HG03135 (cell line): ENCODE results near the gene ARMCX2.
A peak's percentile ranks its signal among the peaks of the same experiment; 100 is the strongest.
"Not testable (repeated sequence)": the region's sequence is repeated elsewhere in the genome, so short reads cannot be mapped to it uniquely, and the experiment has no call there.

Experiments
- ATAC-seq: cut with Tn5 transposase; IDR thresholded peaks from one replicate; pipeline ENCODE4 v1.9.1; 2021; ENCODE audit warnings: mild to moderate bottlenecking, moderate library complexity; ENCODE audit not compliant: unreplicated experiment

ARMCX2 gene

GRCh38 chrX:101659601-101660063, at the start of gene ARMCX2:
TSS of gene ARMCX2 (minus strand) at chrX:101659850. CDS start at chrX:101657588, 2,262 bp downstream.
- no peak for ATAC-seq

GRCh38 chrX:101709384-101709783, 49.7 kb upstream of the ARMCX2 start:
- no peak for ATAC-seq

- no peak for ATAC-seq
Observed at GRCh38 chrX:101708163-101708562, 48.5 kb upstream of the ARMCX2 start.

- ATAC-seq = peak; percentile 87
Observed at GRCh38 chrX:101693476-101693875, 33.8 kb upstream of the ARMCX2 start.

GRCh38 chrX:101691835-101692234, 32.2 kb upstream of the ARMCX2 start:
- no peak for ATAC-seq

- no peak for ATAC-seq
Observed at GRCh38 chrX:101686574-101686973, 26.9 kb upstream of the ARMCX2 start.

- no peak for ATAC-seq
Observed at GRCh38 chrX:101685923-101686322, 26.3 kb upstream of the ARMCX2 start.

GRCh38 chrX:101682723-101683122, 23.1 kb upstream of the ARMCX2 start:
- ATAC-seq = no peak

GRCh38 chrX:101677028-101677427, 17.4 kb upstream of the ARMCX2 start:
- ATAC-seq = peak; percentile 65

- peak; percentile 16 for ATAC-seq
Observed at GRCh38 chrX:101676571-101676970, 16.9 kb upstream of the ARMCX2 start.

- ATAC-seq = no peak
Observed at GRCh38 chrX:101668143-101668542, 8.5 kb upstream of the ARMCX2 start.

GRCh38 chrX:101658661-101659491, 774 bp downstream of the ARMCX2 start:
- peak; percentile 58 for ATAC-seq

GRCh38 chrX:101657495-101657894, 2.2 kb downstream of the ARMCX2 start:
- no peak for ATAC-seq

GRCh38 chrX:101656817-101657216, 2.8 kb downstream of the ARMCX2 start:
- ATAC-seq = no peak

GRCh38 chrX:101655534-101655933, 4.1 kb downstream of the ARMCX2 start:
- ATAC-seq = no peak

GRCh38 chrX:101647716-101648115, 11.9 kb downstream of the ARMCX2 start:
- ATAC-seq = not testable (repeated sequence)

GRCh38 chrX:101642093-101642492, 17.6 kb downstream of the ARMCX2 start:
- no peak for ATAC-seq

GRCh38 chrX:101639583-101639982, 20.1 kb downstream of the ARMCX2 start:
- ATAC-seq = no peak

GRCh38 chrX:101619364-101619763, 40.3 kb downstream of the ARMCX2 start:
- no peak for ATAC-seq

- peak; percentile 89 for ATAC-seq
Observed at GRCh38 chrX:101617211-101618191, 42.1 kb downstream of the ARMCX2 start, which contains the start of gene ARMCX6. TSS of gene ARMCX6 (minus strand) at chrX:101618000. CDS start at chrX:101616620, 1,380 bp downstream.

GRCh38 chrX:101605728-101606127, 53.9 kb downstream of the ARMCX2 start:
- no peak for ATAC-seq
